HepG2 (cell line): ENCODE measurements around the gene SMURF2. TPM values are rescaled to one million over a fixed set of nuclear protein-coding genes. Genes with fewer than 3 reads are reported as not detected.
A peak's percentile ranks its signal among the peaks of the same experiment; 100 is the strongest.

ENCODE experiments used
- ARID2 ChIP-seq: sonication (generic); formaldehyde crosslinking; IDR thresholded peaks from 2 replicates; pipeline ENCODE4 v1.8.1; 2022; ENCODE audit warnings: mild to moderate bottlenecking, missing genetic modification reagents, borderline replicate concordance
- CREBL2 ChIP-seq: sonication (generic); formaldehyde crosslinking; IDR thresholded peaks from 2 replicates; pipeline ENCODE4 v1.8.1; 2023; ENCODE audit warnings: missing genetic modification reagents, mild to moderate bottlenecking, borderline replicate concordance
- RFXANK ChIP-seq: IDR thresholded peaks from 2 replicates; pipeline ENCODE4 v1.6.1; 2016
- TBP ChIP-seq: sonication (generic); formaldehyde crosslinking; IDR thresholded peaks from 2 replicates; pipeline ENCODE4 v1.5.0; 2020; ENCODE audit warnings: missing genetic modification reagents
- ZBED4 ChIP-seq: sonication (generic); formaldehyde crosslinking; IDR thresholded peaks from 2 replicates; pipeline ENCODE4 v1.4.0; 2020; ENCODE audit warnings: missing genetic modification reagents, borderline replicate concordance
- ZFAT ChIP-seq: sonication (generic); formaldehyde crosslinking; conservative IDR thresholded peaks from 2 replicates; pipeline ENCODE4 v1.8.1; 2023; ENCODE audit warnings: missing genetic modification reagents, inconsistent platforms
- ZNF292 ChIP-seq: sonication (generic); formaldehyde crosslinking; IDR thresholded peaks from 2 replicates; pipeline ENCODE4 v1.8.1; 2022; ENCODE audit warnings: mild to moderate bottlenecking, low read depth, missing genetic modification reagents, borderline replicate concordance
- ZNF501 ChIP-seq: sonication (generic); formaldehyde crosslinking; IDR thresholded peaks from 2 replicates; pipeline ENCODE4 v1.5.1; 2020; ENCODE audit warnings: mild to moderate bottlenecking, moderate library complexity, missing genetic modification reagents
- ZNF550 ChIP-seq: sonication (generic); formaldehyde crosslinking; IDR thresholded peaks from 2 replicates; pipeline ENCODE4 v1.4.0; 2020; ENCODE audit warnings: mild to moderate bottlenecking, missing genetic modification reagents, borderline replicate concordance
- polyA plus RNA-seq, 8 experiments: library from polyadenylated mRNA; depleted of rRNA in 3 of 8; stranded (reverse) in 7 of 8; unstranded in 1 of 8; fragments of >200 nt; fragmentation: Illumina TruSeq in 4 of 8; extraction: Trizol in 4 of 8; gene quantifications; 2 replicates each; pipeline versions ENCODE4 v1.2.1 to v1.2.3, GENCODE V29; 2011 to 2016; ENCODE audit warnings: low read depth in 4 of 8, missing spikeins in 1 of 8, mixed read lengths in 1 of 8; ENCODE audit not compliant: insufficient read depth in 1 of 8
- total RNA-seq, 5 experiments: library from RNA; depleted of rRNA; stranded (reverse); fragments of >200 nt; fragmentation: Illumina TruSeq; extraction: Trizol; gene quantifications; 2 replicates each; pipeline ENCODE4 v1.2.3, GENCODE V29; 2016; ENCODE audit warnings: low read depth in 1 of 5
- TF ChIP-seq, protein P1 (sequence below): sonication (generic); formaldehyde crosslinking; conservative IDR thresholded peaks from 2 replicates; pipeline ENCODE4 v1.4.0; 2020; ENCODE audit warnings: missing genetic modification reagents
- TF ChIP-seq, protein P2 (sequence below): sonication (generic); formaldehyde crosslinking; IDR thresholded peaks from 2 replicates; pipeline ENCODE4 v1.4.0; 2020; ENCODE audit warnings: missing genetic modification reagents, mild to moderate bottlenecking, borderline replicate concordance
- TF ChIP-seq, protein P3 (sequence below): sonication (generic); formaldehyde crosslinking; IDR thresholded peaks from 2 replicates; pipeline ENCODE4 v1.5.0; 2020; ENCODE audit warnings: mild to moderate bottlenecking, missing genetic modification reagents

Gene SMURF2
- total and polyA plus RNA-seq, 2 of the 13 experiments (the other 11 are each of a cell fraction or from before 2014, with no cell fraction given): 14.9 to 24.3 TPM

- TF ChIP-seq, protein P1, sequence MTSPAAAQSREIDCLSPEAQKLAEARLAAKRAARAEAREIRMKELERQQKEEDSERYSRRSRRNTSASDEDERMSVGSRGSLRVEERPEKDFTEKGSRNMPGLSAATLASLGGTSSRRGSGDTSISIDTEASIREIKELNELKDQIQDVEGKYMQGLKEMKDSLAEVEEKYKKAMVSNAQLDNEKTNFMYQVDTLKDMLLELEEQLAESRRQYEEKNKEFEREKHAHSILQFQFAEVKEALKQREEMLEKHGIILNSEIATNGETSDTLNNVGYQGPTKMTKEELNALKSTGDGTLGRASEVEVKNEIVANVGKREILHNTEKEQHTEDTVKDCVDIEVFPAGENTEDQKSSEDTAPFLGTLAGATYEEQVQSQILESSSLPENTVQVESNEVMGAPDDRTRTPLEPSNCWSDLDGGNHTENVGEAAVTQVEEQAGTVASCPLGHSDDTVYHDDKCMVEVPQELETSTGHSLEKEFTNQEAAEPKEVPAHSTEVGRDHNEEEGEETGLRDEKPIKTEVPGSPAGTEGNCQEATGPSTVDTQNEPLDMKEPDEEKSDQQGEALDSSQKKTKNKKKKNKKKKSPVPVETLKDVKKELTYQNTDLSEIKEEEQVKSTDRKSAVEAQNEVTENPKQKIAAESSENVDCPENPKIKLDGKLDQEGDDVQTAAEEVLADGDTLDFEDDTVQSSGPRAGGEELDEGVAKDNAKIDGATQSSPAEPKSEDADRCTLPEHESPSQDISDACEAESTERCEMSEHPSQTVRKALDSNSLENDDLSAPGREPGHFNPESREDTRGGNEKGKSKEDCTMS (CRISPR knock-in tag): no peak; the same call in 1 of the 2 replicates
- TF ChIP-seq ARID2 (peak; percentile 95), ZNF550 (CRISPR knock-in tag) (peak; percentile 72; the same call in 1 of the 2 replicates), RFXANK (CRISPR knock-in tag) (no peak; the same call in 1 of the 2 replicates), ZNF501 (peak; percentile 99), CREBL2 (CRISPR knock-in tag) (no peak), ZFAT (no peak), TBP (CRISPR knock-in tag) (no peak; the same call in 1 of the 2 replicates), ZNF292 (peak; percentile 72; the same call in 1 of the 2 replicates), ZBED4 (CRISPR knock-in tag) (peak; percentile 6)
- TF ChIP-seq, protein P2, sequence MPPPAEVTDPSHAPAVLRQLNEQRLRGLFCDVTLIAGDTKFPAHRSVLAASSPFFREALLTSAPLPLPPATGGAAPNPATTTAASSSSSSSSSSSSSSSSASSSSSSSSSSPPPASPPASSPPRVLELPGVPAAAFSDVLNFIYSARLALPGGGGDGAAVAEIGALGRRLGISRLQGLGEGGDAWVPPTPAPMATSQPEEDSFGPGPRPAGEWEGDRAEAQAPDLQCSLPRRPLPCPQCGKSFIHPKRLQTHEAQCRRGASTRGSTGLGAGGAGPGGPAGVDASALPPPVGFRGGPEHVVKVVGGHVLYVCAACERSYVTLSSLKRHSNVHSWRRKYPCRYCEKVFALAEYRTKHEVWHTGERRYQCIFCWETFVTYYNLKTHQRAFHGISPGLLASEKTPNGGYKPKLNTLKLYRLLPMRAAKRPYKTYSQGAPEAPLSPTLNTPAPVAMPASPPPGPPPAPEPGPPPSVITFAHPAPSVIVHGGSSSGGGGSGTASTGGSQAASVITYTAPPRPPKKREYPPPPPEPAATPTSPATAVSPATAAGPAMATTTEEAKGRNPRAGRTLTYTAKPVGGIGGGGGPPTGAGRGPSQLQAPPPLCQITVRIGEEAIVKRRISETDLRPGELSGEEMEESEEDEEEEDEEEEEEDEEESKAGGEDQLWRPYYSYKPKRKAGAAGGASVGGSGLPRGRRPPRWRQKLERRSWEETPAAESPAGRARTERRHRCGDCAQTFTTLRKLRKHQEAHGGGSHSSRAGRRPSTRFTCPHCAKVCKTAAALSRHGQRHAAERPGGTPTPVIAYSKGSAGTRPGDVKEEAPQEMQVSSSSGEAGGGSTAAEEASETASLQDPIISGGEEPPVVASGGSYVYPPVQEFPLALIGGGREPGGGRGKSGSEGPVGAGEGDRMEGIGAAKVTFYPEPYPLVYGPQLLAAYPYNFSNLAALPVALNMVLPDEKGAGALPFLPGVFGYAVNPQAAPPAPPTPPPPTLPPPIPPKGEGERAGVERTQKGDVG (CRISPR knock-in tag): peak; percentile 83; the same call in 1 of the 2 replicates
- TF ChIP-seq, protein P3, sequence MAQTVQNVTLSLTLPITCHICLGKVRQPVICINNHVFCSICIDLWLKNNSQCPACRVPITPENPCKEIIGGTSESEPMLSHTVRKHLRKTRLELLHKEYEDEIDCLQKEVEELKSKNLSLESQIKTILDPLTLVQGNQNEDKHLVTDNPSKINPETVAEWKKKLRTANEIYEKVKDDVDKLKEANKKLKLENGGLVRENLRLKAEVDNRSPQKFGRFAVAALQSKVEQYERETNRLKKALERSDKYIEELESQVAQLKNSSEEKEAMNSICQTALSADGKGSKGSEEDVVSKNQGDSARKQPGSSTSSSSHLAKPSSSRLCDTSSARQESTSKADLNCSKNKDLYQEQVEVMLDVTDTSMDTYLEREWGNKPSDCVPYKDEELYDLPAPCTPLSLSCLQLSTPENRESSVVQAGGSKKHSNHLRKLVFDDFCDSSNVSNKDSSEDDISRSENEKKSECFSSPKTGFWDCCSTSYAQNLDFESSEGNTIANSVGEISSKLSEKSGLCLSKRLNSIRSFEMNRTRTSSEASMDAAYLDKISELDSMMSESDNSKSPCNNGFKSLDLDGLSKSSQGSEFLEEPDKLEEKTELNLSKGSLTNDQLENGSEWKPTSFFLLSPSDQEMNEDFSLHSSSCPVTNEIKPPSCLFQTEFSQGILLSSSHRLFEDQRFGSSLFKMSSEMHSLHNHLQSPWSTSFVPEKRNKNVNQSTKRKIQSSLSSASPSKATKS: no peak; the same call in 1 of the 2 replicates
These were observed 165.1 kb downstream of the SMURF2 start, which contains the start of gene POLG2 (continued) for GRCh38 chr17:64496786-64497564.
